Tibial nerve (tissue), 4 donors: ENCODE measurements around the gene ITGA3. TPM values are rescaled to one million over a fixed set of nuclear protein-coding genes. Genes with fewer than 3 reads are reported as not detected.

ENCODE experiments used
- DNase-seq, 2 donors: peaks; one replicate each; pipeline ENCODE4 v3.0.0-alpha.2; 2019; ENCODE audit warnings: low spot score in 2 of 2
- H3K27ac ChIP-seq, 4 donors: fragments of 200-600 bp; sonication (generic) in 3 of 4; one replicate each; pipeline ENCODE4 v1.5.1; 2017 to 2019; ENCODE audit warnings: mild to moderate bottlenecking in 1 of 4
- H3K27me3 ChIP-seq, 2 donors: fragments of 200-600 bp; sonication (generic) in 1 of 2; one replicate each; pipeline versions ENCODE4 v1.5.1 to v1.6.0; 2017 to 2019
- H3K36me3 ChIP-seq, 3 donors: fragments of 200-600 bp; sonication (generic); one replicate each; pipeline ENCODE4 v1.5.1; 2018 to 2019
- H3K4me1 ChIP-seq, 4 donors: fragments of 200-600 bp; sonication (generic) in 3 of 4; one replicate each; pipeline ENCODE4 v1.5.1; 2017 to 2019
- H3K4me3 ChIP-seq, 4 donors: fragments of 200-600 bp; sonication (generic) in 3 of 4; one replicate each; pipeline ENCODE4 v1.5.1; 2017 to 2019; ENCODE audit warnings: mild to moderate bottlenecking in 1 of 4, moderate library complexity in 1 of 4
- H3K9me3 ChIP-seq, 4 donors: fragments of 200-600 bp; sonication (generic) in 3 of 4; one replicate each; pipeline ENCODE4 v1.5.1; 2017 to 2019
- CTCF ChIP-seq, 5 experiments: fragments of 200-600 bp in 3 of 5; fragments of 450-650 bp in 2 of 5; sonication (generic) in 3 of 5; IDR thresholded peaks; one replicate each; pipeline ENCODE4 v1.5.1; 2016 to 2019; ENCODE audit warnings: antibody characterized with exemption in 5 of 5, mild to moderate bottlenecking in 3 of 5, moderate library complexity in 2 of 5
- EP300 ChIP-seq, 2 donors: sonication (generic); formaldehyde crosslinking; IDR thresholded peaks; one replicate each; pipeline ENCODE4 v1.6.1; 2017; ENCODE audit warnings: antibody characterized with exemption in 2 of 2, mild to moderate bottlenecking in 1 of 2
- POLR2A ChIP-seq, 2 donors: fragments of 450-650 bp; IDR thresholded peaks; one replicate each; pipeline ENCODE4 v1.6.1; 2017; ENCODE audit warnings: antibody characterized with exemption in 2 of 2, mild to moderate bottlenecking in 2 of 2, moderate library complexity in 2 of 2
- whole genome bisulfite sequencing, 2 donors: methylation state at CpG; one replicate each; pipeline ENCODE4 v1.1.5; 2018; 5-methylcytosine and 5-hydroxymethylcytosine counted together
- total RNA-seq, 4 donors: library from RNA; depleted of rRNA; stranded (reverse); fragments of >200 nt; gene quantifications; one replicate each; pipeline ENCODE4 v1.1.0, GENCODE V29; 2016

ITGA3 gene
- total RNA-seq, 4 donors from 2014 or later = 59.2 to 85.7 (median 69.1) TPM

GRCh38 chr17:50088952-50089825 lies 33.3 kb downstream of the ITGA3 start:
- 78 to 85% methylated on average over 23 to 24 of the region's 25 CpGs for WGBS, 2 donors
- no peak for DNase-seq
- TF ChIP-seq CTCF (IDR thresholded peaks at IDR 0.05) (no peak), POLR2A (IDR thresholded peaks at IDR 0.05) (no peak), EP300 (IDR thresholded peaks at IDR 0.05) (no peak)

GRCh38 chr17:50090071-50090470 lies 34.2 kb downstream of the ITGA3 start:
- DNase-seq = no peak
- H3K9me3 ChIP-seq = no peaks in the 10 kb centered on the region
- H3K36me3 ChIP-seq = peaks cover 0 to 27% (median 0%) of the 10 kb centered on the region in 3 donors
- no peak for TF ChIP-seq CTCF (IDR thresholded peaks at IDR 0.05)
- no peak for TF ChIP-seq EP300 (IDR thresholded peaks at IDR 0.05)
- no peak for TF ChIP-seq POLR2A (IDR thresholded peaks at IDR 0.05)
- H3K27me3 ChIP-seq = no peaks in the 10 kb centered on the region
- no peak overlapping the region for H3K4me3 ChIP-seq
- H3K4me1 ChIP-seq = peaks cover 0 to 4% (median 0%) of the 10 kb centered on the region in 4 donors
- 63 to 64% methylated on average over 4 to 6 of the region's 6 CpGs for WGBS, 2 donors
- H3K27ac ChIP-seq = no peak overlapping the region

More at GRCh38 chr17:50088952-50089825, 33.3 kb downstream of the ITGA3 start:
- Histone ChIP-seq H3K36me3 (peaks cover 0 to 31% (median 0%) of the 10 kb centered on the region in 3 donors), H3K27me3 (no peaks in the 10 kb centered on the region), H3K4me1 (peaks cover 0 to 4% (median 0%) of the 10 kb centered on the region in 4 donors), H3K4me3 (no peak overlapping the region), H3K9me3 (no peaks in the 10 kb centered on the region), H3K27ac (no peak overlapping the region)

GRCh38 chr17:50090971-50091917 lies 35.3 kb downstream of the ITGA3 start:
- Histone ChIP-seq H3K27ac (no peak overlapping the region), H3K4me3 (no peak overlapping the region), H3K4me1 (peaks cover 0 to 9% (median 8%) of the 10 kb centered on the region in 4 donors), H3K36me3 (peaks cover 0 to 27% (median 0%) of the 10 kb centered on the region in 3 donors), H3K27me3 (no peaks in the 10 kb centered on the region), H3K9me3 (no peaks in the 10 kb centered on the region)
- TF ChIP-seq POLR2A (IDR thresholded peaks at IDR 0.05) (no peak), CTCF (IDR thresholded peaks at IDR 0.05) (no peak), EP300 (IDR thresholded peaks at IDR 0.05) (no peak)
- DNase-seq = no peak
- 67 to 70% methylated on average over 15 of the region's 15 CpGs for WGBS, 2 donors

- H3K9me3 ChIP-seq = no peaks in the 10 kb centered on the region
- WGBS, 2 donors = 65 to 71% methylated on average over 2 of the region's 2 CpGs
- peaks cover 0 to 16% (median 15%) of the 10 kb centered on the region in 4 donors for H3K4me1 ChIP-seq
- no peak overlapping the region for H3K27ac ChIP-seq
- no peak overlapping the region for H3K4me3 ChIP-seq
- peaks cover 0 to 27% (median 0%) of the 10 kb centered on the region in 3 donors for H3K36me3 ChIP-seq
- no peaks in the 10 kb centered on the region for H3K27me3 ChIP-seq
- DNase-seq = no peak
- TF ChIP-seq POLR2A (IDR thresholded peaks at IDR 0.05) (no peak), EP300 (IDR thresholded peaks at IDR 0.05) (no peak), CTCF (IDR thresholded peaks at IDR 0.05) (no peak)
Observed at GRCh38 chr17:50091918-50092285, 36.0 kb downstream of the ITGA3 start.
